Ascending aorta (tissue), 2 donors: ENCODE results near the gene RASGEF1C. TPM values are rescaled to one million over a fixed set of nuclear protein-coding genes. Genes with fewer than 3 reads are reported as not detected.

ENCODE experiments used
- DNase-seq, 2 donors: peaks; one replicate each; pipeline ENCODE4 v3.0.0-alpha.2; 2019; ENCODE audit warnings: low spot score in 2 of 2
- H3K27ac ChIP-seq, 2 donors: fragments of 200-600 bp; sonication (generic); one replicate each; pipeline ENCODE4 v1.5.1; 2016 to 2017; ENCODE audit warnings: mild to moderate bottlenecking in 1 of 2
- H3K27me3 ChIP-seq: fragments of 200-600 bp; sonication (generic); one replicate; pipeline ENCODE4 v1.5.1; 2017
- H3K36me3 ChIP-seq, 2 donors: fragments of 200-600 bp; sonication (generic); one replicate each; pipeline ENCODE4 v1.5.1; 2016
- H3K4me1 ChIP-seq, 2 donors: fragments of 200-600 bp; sonication (generic); one replicate each; pipeline ENCODE4 v1.5.1; 2016 to 2017; ENCODE audit warnings: mild to moderate bottlenecking in 1 of 2
- H3K4me3 ChIP-seq, 2 donors: fragments of 200-600 bp; sonication (generic); one replicate each; pipeline ENCODE4 v1.5.1; 2016 to 2017; ENCODE audit warnings: mild to moderate bottlenecking in 1 of 2
- H3K9me3 ChIP-seq, 2 donors: fragments of 200-600 bp; sonication (generic); one replicate each; pipeline ENCODE4 v1.5.1; 2016
- intact Hi-C: fragments of 100-400 bp; cut with DNase I; formaldehyde crosslinking; loops from one replicate; pipeline ENCODE4 v1.15.1; 2023
- total RNA-seq: library from RNA; depleted of rRNA; stranded (reverse); fragments of >200 nt; gene quantifications from one replicate; pipeline ENCODE4 v1.1.0, GENCODE V29; 2016
- TF ChIP-seq, protein P1 (sequence below), 3 experiments: fragments of 200-600 bp in 2 of 3; fragments of 450-650 bp in 1 of 3; sonication (generic) in 2 of 3; IDR thresholded peaks; one replicate each; pipeline ENCODE4 v1.5.1; 2016 to 2019; ENCODE audit warnings: antibody characterized with exemption in 3 of 3, mild to moderate bottlenecking in 1 of 3, moderate library complexity in 1 of 3

Gene RASGEF1C
- total RNA-seq, 1 donor from 2014 or later, result not detected

DNA sequence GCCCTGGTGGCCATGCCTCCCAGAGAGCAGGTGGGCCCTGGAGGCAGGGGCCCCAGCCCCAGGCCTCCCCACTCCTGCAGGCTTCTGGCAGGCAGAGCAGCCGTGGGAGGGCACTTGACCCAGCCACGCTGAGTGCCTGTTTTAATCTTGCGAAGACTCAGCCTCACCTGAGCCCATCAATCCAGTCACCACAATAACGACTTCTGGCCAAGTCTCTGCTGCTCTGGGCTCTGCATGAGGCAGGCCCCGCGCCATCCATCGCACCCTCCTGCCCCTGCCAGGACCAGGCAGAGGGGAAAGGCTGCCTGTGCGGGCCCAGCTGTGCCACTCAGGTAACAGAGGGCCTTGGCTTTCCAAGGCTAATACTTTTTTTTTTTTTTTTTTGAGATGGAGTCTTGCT lies 32.8 kb downstream of the RASGEF1C start:
- no peak for DNase-seq
- Histone ChIP-seq H3K4me3 (no peak overlapping the region), H3K36me3 (no peaks in the 10 kb centered on the region), H3K27ac (no peak overlapping the region), H3K4me1 (no peaks in the 10 kb centered on the region), H3K9me3 (no peaks in the 10 kb centered on the region), H3K27me3 (no peaks in the 10 kb centered on the region)
- intact Hi-C loops, result no loop called here
- TF ChIP-seq, protein P1, sequence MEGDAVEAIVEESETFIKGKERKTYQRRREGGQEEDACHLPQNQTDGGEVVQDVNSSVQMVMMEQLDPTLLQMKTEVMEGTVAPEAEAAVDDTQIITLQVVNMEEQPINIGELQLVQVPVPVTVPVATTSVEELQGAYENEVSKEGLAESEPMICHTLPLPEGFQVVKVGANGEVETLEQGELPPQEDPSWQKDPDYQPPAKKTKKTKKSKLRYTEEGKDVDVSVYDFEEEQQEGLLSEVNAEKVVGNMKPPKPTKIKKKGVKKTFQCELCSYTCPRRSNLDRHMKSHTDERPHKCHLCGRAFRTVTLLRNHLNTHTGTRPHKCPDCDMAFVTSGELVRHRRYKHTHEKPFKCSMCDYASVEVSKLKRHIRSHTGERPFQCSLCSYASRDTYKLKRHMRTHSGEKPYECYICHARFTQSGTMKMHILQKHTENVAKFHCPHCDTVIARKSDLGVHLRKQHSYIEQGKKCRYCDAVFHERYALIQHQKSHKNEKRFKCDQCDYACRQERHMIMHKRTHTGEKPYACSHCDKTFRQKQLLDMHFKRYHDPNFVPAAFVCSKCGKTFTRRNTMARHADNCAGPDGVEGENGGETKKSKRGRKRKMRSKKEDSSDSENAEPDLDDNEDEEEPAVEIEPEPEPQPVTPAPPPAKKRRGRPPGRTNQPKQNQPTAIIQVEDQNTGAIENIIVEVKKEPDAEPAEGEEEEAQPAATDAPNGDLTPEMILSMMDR (IDR thresholded peaks at IDR 0.05), result no peak

DNA sequence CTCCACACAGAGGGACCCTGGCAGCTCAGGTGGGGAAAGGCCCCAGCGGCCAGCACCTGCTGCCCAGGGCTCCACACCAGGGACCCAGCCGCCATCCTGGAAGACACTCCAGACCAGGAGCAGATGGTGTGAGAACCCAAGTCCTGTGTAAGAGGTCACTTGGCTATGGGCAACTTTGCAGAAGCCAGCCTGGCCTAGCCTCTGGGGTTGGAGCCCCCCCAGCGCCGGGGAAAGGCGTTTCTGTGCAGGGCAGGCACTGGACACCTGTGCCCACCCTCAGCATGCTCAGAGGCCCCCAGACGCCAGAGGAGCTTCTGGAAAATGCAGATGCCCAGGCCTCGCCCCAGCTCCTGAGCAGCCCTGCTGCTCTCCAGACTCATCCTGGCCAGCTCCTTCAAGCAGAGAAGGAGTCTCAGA lies 34.0 kb downstream of the RASGEF1C start:
- no peak for DNase-seq
- TF ChIP-seq, protein P1 (IDR thresholded peaks at IDR 0.05), result no peak
- Histone ChIP-seq H3K27me3 (no peaks in the 10 kb centered on the region), H3K36me3 (no peaks in the 10 kb centered on the region), H3K4me1 (no peaks in the 10 kb centered on the region), H3K4me3 (no peak overlapping the region), H3K27ac (no peak overlapping the region), H3K9me3 (no peaks in the 10 kb centered on the region)
- intact Hi-C loops, result no loop called here

DNA sequence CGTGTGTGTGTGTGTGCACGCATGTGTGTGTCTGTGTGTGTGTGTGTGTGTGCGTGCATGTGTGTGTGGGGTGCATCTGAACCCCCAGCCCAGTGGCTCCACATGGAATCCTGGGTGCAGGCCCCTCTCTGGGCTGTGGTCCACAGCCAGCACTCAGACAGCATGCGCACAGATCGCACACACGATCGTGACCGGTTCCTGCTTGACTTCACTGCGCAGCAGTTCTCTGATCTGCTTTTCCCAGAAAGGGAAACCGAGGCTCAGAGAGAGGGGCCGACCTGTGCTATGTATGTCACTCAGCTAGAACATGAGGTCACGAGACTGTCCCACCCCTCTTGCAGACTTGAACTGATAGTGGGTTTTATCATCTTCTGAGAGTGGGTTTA lies 34.4 kb downstream of the RASGEF1C start:
- no peak overlapping the region for H3K4me3 ChIP-seq
- TF ChIP-seq, protein P1 (IDR thresholded peaks at IDR 0.05), result no peak
- H3K36me3 ChIP-seq, result no peaks in the 10 kb centered on the region
- DNase-seq, result no peak
- no peaks in the 10 kb centered on the region for H3K9me3 ChIP-seq
- no peaks in the 10 kb centered on the region for H3K4me1 ChIP-seq
- intact Hi-C loops, result no loop called here
- no peak overlapping the region for H3K27ac ChIP-seq
- no peaks in the 10 kb centered on the region for H3K27me3 ChIP-seq

DNA sequence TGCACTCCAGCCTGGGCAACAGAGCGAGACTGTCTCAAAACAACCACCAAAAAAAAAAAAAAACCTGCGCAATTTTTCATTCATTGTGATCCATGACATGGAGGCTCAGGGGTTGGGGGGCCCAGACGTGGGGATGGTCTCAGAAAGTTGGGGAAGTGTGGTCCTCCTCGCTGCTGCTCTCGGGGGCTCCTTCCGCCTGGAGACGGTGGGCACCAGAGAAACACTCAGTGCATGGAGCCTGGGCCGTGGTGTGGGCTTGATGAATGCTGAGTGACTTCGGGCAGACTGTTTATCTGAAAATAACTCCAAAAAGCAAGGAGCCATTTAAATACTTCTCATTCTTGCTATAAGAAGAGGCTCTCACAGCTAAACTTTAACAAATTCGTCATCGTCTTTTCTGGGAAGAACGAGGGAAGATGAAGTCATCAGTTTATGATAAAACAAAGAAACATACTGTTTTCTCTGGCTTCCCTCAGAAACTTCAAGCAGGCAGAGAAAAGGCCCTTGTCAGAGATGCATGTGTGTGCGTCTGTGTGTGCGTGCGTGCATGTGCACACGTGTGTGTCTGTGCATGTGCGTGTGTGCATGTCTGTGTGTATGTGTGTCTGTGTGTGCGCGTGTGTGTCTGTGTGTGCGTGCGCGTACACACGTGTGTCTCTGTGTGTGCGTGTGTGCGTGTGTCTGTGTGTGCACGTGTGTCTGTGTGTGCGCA lies 35.0 kb downstream of the RASGEF1C start:
- no peak overlapping the region for H3K27ac ChIP-seq
- TF ChIP-seq, protein P1 (IDR thresholded peaks at IDR 0.05), result no peak
- no peak overlapping the region for H3K4me3 ChIP-seq
- intact Hi-C loops, result no loop called here
- H3K36me3 ChIP-seq, result no peaks in the 10 kb centered on the region
- no peaks in the 10 kb centered on the region for H3K9me3 ChIP-seq
- H3K4me1 ChIP-seq, result no peaks in the 10 kb centered on the region
- no peak for DNase-seq
- no peaks in the 10 kb centered on the region for H3K27me3 ChIP-seq

DNA sequence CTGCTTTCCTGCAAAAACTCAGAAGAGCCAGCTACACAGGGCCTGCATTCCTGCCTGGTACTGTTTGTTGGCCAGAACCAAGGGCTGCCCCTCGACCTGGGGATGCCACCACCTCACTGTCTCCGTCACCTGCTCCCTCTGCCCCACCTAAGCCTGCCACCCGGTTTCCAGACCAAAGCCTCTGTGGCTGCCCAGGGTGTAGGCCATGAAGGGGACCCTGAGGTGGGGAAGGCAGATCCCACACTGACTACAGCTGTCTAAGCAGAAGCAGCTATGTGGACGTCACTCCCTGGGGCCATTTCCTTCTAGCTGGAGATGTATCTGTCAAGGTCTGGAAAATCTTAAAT lies 35.8 kb downstream of the RASGEF1C start:
- Histone ChIP-seq H3K36me3 (no peaks in the 10 kb centered on the region), H3K27me3 (no peaks in the 10 kb centered on the region), H3K9me3 (no peaks in the 10 kb centered on the region), H3K27ac (no peak overlapping the region), H3K4me3 (no peak overlapping the region), H3K4me1 (no peaks in the 10 kb centered on the region)
- TF ChIP-seq, protein P1 (IDR thresholded peaks at IDR 0.05), result no peak
- no peak for DNase-seq
- intact Hi-C loops, result no loop called here
